NCI-H1417 (cell line): ENCODE measurements around the gene KIRREL2.

Experiments used
- DNase-seq, 3 experiments: peaks; one replicate each; lab custom pipeline; 2025; lab: John Stamatoyannopoulos, UW

KIRREL2 gene

GRCh38 chr19:35845215-35846037, 11.3 kb upstream of the KIRREL2 start:
- peak; percentile 14 to 36 (median 14) for DNase-seq

- DNase-seq = peak; percentile 14 to 51 (median 44)
Measured at GRCh38 chr19:35846038-35846668, 10.6 kb upstream of the KIRREL2 start.

GRCh38 chr19:35847911-35848310, 8.8 kb upstream of the KIRREL2 start:
- no peak for DNase-seq

- DNase-seq = no peak
Measured at GRCh38 chr19:35848486-35848885, 8.2 kb upstream of the KIRREL2 start.

- DNase-seq = no peak
Measured at GRCh38 chr19:35848919-35849505, 7.7 kb upstream of the KIRREL2 start.

GRCh38 chr19:35851213-35852028, 5.3 kb upstream of the KIRREL2 start:
- DNase-seq = peak in 1 of 3 experiments; percentile 2

GRCh38 chr19:35852029-35852780, 4.5 kb upstream of the KIRREL2 start, which contains the start of gene NPHS1:
Gene NPHS1 (minus strand): TSS chr19:35852504. CDS start chr19:35851837, 667 bp downstream.
- DNase-seq = no peak

- DNase-seq = no peak
Measured at GRCh38 chr19:35853038-35853756, 3.5 kb upstream of the KIRREL2 start.

GRCh38 chr19:35858311-35858710, 1.6 kb downstream of the KIRREL2 start:
- no peak for DNase-seq

GRCh38 chr19:35859414-35859813, 2.7 kb downstream of the KIRREL2 start:
- no peak for DNase-seq

- DNase-seq = no peak
Measured at GRCh38 chr19:35860436-35860817, 3.7 kb downstream of the KIRREL2 start.

GRCh38 chr19:35860818-35861639, 4.3 kb downstream of the KIRREL2 start:
- DNase-seq = no peak

GRCh38 chr19:35861640-35862160, 5.0 kb downstream of the KIRREL2 start:
- DNase-seq = no peak

GRCh38 chr19:35862528-35862927, 5.8 kb downstream of the KIRREL2 start:
- no peak for DNase-seq

GRCh38 chr19:35863018-35863417, 6.3 kb downstream of the KIRREL2 start:
- DNase-seq = no peak

GRCh38 chr19:35868172-35868822, 11.6 kb downstream of the KIRREL2 start, which contains the start of gene APLP1:
Gene APLP1 (plus strand): TSS chr19:35868574. CDS start chr19:35868637, 63 bp downstream.
- peak; percentile 81 to 93 (median 82) for DNase-seq

GRCh38 chr19:35868823-35869326, 12.2 kb downstream of the KIRREL2 start:
- DNase-seq = no peak

GRCh38 chr19:35869327-35870123, 12.8 kb downstream of the KIRREL2 start:
- DNase-seq = peak; percentile 91 to 97 (median 96)
